ENCODE results near the gene TRPC1.

DNA sequence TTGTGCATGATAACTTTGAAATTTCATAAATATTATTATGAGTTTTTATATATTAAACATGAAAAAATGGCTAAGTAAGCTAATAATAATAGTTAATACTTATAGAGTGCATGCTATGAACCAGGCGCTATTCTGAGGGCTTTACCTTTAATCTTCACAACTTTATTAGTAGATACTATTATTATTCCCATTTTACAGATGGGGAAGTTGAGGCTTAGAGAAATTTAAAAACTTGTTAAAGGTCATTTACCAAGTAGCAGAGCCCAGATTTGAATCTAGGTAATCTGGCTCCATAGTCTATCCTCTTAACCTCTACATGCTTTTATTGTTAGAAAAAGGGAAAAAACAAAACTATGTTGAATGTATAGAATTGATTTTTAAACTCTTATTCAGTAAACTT is 60.4 kb downstream of the TRPC1 start:
- TF ChIP-seq POLR2A (IDR thresholded peaks at IDR 0.05) = no peak
- TF ChIP-seq, protein P1, sequence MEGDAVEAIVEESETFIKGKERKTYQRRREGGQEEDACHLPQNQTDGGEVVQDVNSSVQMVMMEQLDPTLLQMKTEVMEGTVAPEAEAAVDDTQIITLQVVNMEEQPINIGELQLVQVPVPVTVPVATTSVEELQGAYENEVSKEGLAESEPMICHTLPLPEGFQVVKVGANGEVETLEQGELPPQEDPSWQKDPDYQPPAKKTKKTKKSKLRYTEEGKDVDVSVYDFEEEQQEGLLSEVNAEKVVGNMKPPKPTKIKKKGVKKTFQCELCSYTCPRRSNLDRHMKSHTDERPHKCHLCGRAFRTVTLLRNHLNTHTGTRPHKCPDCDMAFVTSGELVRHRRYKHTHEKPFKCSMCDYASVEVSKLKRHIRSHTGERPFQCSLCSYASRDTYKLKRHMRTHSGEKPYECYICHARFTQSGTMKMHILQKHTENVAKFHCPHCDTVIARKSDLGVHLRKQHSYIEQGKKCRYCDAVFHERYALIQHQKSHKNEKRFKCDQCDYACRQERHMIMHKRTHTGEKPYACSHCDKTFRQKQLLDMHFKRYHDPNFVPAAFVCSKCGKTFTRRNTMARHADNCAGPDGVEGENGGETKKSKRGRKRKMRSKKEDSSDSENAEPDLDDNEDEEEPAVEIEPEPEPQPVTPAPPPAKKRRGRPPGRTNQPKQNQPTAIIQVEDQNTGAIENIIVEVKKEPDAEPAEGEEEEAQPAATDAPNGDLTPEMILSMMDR (IDR thresholded peaks at IDR 0.05) = no peak
